GM21619 (cell line): Measurements from ENCODE around the gene SDK1.

Experiments
- ATAC-seq: cut with Tn5 transposase; IDR thresholded peaks from one replicate; pipeline ENCODE4 v1.9.1; 2021; ENCODE audit not compliant: unreplicated experiment

The SDK1 gene

DNA sequence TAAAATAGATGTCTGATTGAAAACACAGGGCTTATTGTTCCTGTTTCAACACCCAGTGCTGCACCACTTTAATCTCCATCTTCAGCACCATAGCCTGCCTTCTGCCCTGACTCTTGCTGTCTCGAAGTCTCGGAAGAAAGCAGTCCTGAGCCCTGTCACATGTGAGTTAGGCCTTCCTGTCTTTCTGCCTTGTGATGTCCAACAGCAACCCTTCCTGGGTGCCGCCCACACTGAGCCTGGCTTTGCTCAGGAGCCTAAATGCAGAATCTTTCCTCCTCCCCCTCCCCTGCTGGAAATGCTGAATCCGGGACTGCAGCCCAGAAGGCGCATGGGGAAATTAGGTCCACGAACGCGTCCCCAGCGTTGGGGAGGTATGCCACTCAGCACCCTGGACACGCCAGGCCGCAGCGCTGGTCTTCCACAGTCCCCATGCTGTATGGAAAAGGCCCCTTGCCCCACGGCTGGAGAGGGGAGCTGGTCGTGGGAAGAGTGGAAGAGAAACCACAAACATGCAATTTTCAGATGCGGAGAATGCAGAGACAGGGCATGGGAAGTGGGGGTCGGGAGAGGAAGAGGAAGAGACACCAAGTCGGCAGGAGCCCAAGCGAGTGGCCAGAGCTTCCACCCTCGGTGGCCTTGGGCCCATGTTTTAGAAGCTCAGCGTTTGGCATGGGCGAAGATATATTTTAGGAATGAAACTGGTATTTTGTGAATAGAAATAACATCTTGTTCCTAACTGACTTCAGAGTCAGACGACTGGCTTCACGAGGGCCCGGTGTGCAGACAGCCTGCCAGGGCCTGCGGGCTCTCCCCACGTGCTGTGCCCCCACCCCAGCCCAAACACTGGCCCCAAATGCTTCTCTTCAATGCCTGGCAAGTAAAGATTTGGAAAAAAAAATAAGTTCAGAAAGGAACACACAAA is 724.9 kb downstream of the SDK1 start:
- no peak for ATAC-seq

- ATAC-seq, result no peak
These were observed 726.0 kb downstream of the SDK1 start for GRCh38 chr7:4026941-4027486.

GRCh38 chr7:4028221-4028620 is 727.2 kb downstream of the SDK1 start:
- no peak for ATAC-seq

DNA sequence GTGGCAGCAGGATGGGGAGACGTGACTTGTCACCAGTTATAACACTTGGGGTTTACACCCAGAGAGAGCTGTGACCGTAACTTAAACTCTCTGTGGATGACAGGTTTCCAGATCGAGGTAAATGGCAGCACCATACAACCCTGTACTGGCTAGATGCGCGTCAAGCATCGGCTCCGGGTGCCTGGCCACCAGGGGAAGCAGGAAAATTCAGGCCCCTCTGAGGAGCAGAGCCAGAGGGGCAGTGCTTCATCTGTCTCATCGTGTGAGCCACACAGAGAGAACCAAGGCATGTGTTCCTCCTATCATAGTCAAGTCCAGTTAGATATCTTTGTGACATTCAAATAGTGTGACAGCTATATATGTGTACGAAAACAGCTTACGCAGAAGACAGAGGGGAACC is 728.9 kb downstream of the SDK1 start:
- ATAC-seq, result no peak

DNA sequence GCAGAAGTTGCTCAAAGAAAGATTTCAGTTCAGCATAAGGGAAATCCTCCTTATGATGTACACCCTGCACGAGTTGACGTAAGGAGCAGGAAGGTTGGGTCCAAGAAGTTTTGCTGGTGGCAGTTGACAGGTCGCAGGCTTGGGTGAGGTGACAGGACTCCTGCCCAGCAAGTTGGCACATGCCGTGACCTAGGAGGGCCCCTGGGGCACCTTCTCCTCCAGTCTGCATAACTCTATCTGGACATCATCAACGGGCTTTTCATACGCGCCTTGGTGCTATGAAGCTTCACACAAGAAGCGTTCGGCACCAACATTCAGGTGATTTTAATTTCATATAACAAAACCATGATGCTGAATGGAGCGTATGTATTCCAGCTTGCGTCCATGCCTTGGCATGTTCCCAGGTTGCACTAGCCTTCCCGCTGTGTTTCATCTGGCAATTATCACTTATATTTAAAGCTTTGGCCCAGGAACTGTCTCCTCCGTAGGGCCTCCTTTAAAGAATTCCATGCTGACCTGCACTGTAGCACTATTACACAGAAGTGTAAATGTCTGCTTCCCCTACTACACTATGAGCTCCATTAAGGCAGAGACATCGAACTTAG is 729.4 kb downstream of the SDK1 start:
- ATAC-seq, result no peak

DNA sequence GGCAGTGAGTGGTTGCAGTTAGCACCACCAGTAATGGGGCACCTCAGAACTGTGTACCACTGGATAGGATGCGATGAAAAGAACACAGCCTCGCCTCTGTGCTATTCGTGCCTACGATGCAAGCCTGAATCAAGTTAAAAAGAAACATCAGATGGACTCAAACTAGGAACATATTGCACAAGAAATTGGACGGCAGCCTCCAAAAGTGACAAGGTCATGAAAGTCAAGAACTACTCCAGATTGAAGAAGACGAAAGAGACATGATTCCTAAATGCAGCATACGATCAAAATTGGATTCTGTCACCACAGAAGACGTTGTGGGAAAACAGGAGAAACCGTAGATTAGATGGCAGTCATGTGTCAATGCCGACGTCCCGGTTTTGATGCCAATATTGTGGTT is 732.9 kb downstream of the SDK1 start:
- ATAC-seq, result no peak

GRCh38 chr7:4037308-4037707 is 736.3 kb downstream of the SDK1 start:
- ATAC-seq, result no peak

- ATAC-seq, result no peak
These were observed 736.8 kb downstream of the SDK1 start for GRCh38 chr7:4037877-4038276.

DNA sequence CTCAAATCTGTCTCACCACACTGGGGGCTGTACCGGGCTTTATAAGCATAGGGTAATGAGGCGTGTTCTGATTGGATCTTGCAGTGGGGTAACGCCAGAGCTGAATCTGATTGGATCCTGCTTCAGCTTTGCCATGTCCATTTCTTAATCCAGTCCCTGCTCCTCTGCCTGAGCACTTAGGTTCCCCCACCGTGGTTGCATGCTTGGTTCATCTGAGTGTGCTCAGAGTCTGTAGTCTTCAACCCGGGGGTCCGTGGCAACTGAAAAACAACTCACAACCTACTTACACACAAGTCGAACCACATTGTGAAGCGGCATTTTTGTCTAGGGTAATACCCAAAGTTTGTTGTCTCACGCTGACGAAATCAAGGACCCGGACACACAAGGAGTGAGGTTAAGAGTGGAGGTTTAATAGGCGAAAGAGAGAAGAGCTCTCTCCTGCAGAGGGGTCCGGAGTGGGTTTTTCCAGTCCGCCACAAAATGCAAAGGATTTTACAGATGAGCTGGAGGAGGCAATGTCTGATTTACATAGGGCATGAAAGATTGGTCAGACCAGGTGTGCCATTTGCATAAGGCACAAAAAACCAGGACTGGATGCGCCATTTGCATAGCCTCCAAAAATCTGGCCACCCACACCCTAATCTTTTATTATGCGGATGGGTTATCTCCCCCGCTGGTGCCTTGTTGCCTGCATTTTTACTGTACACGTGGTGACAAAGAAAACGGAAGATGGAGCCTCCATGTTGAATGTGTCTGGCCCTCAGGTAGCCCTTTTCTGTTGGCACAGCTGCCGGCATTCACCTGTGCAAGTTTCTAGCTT is 739.3 kb downstream of the SDK1 start:
- ATAC-seq, result no peak

DNA sequence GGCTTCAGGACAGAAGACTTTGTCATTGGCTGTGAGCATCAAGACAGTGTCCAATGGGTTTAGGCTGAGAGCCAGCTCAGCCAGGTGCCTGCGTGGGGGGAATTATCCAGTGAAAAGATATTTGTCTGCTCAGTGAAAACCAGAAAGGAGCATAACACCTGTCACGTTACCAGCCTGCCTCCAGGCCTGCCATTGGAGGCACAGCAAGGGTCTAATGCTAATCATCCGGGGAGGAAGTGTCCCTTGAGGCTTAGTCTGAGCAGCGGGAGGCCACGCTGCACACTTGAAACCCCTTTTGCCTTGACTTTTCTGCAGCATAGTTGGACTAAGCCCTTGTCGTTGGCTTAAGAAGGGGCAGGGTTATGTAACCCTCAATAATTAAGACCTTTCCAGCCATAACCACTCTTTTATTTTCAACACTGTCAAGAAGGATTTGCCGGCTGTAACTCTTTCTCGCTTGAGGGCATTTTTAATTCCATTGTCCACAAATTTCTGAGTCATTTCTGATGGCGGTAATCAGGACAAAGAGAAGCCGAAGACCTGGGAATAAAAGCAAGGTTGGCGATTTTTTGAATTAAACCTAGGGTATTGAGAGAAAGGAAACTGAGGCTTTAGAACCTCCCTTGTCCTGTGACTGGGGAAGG is 741.5 kb downstream of the SDK1 start:
- ATAC-seq, result no peak

- ATAC-seq, result no peak
These were observed 742.9 kb downstream of the SDK1 start for GRCh38 chr7:4043988-4044387.

GRCh38 chr7:4045450-4045849 is 744.4 kb downstream of the SDK1 start:
- ATAC-seq, result no peak

GRCh38 chr7:4045975-4046374 is 744.9 kb downstream of the SDK1 start:
- no peak for ATAC-seq

DNA sequence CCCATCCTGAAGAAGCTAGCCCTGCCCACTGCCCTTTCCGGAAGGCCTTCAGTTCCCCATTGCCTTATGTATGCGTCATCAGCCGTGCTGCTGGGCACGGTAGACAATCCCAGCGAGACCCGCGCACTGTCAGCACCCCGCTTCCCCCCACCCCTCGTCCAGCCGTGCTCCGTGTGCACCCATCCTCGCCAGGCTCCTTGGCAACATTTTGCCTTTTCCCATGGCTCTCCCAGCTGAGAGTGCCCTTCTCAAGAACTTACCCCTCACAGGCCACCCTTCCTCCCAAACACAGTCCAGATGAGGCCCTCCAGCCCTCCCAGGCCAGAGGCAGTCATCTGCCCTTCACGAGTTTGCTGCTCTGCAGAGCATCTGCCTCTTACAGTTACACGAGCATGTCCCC is 747.3 kb downstream of the SDK1 start:
- no peak for ATAC-seq

- no peak for ATAC-seq
These were observed 748.1 kb downstream of the SDK1 start for GRCh38 chr7:4049202-4049601.

DNA sequence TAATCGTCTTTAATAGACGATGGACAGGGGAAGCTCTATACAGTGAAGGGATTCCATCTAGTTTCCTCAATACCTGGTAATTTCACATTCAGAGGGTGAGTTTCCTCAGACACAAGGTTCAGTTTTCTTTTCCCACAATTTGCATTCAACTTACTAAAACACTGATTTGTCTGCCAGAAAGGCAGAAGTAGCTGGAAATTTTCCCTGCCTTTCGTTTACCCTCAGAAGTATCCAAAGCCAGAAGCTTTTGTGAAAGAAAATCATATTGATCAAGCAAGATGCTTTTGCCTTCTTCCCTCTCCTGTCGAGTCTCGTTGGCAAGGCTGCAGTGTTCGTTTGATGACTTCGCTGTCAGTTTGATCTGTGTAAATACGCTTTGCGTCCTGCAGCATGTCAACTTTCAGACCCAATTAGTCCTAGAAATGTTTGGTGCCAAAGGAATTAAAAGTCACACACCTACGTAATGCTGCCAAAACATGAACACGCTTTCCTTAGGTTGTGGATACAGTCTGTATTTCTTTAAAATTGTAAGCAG is 749.1 kb downstream of the SDK1 start:
- ATAC-seq, result no peak

DNA sequence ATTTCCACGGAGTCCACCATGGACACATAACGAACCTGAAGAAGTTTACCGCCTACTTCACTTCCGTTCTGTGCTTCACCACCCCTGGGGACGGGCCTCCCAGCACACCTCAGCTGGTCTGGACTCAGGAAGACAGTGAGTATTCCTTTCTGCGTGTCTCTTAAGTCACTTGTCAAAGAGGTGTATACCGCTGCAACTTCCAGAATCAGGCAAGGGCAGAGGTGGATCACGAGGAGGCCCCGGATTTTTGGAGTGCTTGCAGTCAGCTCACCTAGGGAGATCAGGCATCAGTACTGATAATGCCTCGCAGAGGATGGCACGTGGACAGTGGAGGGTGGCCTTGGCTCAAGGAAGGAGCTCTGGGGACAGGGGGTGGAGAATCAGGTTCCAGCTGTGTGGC is 750.6 kb downstream of the SDK1 start:
- ATAC-seq, result no peak

DNA sequence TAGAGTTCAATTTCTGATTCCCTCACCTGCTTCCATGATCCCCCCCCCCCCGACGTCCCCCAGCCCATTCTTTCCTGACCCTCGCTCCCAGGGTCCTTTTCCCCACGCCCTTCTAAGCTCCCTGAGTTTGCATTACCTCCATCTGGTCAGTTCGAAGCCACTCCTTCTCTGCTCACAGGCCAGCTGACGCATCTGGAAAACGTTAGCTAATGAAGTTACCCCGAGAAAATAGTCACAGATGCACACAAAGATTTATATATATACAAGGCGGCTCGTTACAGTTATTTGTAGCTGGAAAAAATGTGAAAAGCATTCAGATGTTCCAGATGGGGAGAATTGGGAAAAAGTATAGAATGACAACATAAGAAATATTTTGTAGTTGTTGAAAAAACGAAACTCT is 751.1 kb downstream of the SDK1 start:
- ATAC-seq, result no peak

- no peak for ATAC-seq
These were observed 753.1 kb downstream of the SDK1 start for GRCh38 chr7:4054158-4054557.

DNA sequence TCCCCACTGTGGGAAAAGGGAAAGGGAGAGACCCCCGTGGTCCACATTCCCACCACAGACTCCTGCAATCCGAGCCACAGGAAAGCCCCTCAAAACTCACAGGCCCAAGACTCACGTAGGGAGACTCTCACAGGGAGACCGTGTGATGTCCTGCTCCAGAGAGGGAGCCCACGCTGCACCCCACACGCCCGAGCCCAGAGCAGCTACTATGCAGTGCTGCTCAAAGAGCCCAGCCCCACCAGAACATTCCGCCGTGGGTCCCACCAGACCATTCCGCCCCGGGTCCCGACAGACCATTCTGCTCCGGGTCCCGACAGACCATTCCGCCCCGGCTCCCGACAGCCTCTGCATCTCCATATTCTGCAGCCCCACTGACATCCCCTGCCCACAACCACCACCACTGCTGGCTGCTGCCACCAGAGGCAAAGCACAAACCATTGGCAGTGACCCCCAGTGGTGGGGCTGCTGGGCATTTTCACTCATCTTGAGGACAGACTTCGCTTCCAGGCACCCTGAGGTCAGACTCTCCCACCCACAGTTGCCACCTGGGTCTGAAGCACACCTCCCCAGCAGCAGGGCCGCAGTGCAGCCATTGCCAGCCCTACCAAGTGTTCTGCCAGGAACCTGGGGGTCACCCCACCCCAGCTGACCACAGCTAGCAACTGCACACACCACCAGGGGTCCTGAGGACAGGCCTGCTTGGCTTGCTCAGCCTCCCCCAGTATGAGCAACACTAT is 755.7 kb downstream of the SDK1 start:
- ATAC-seq, result no peak
